ENCODE data around the gene SLC49A3. TPM values are rescaled to one million over a fixed set of nuclear protein-coding genes. Genes with fewer than 3 reads are reported as not detected.
"Not testable (repeated sequence)": the region's sequence is repeated elsewhere in the genome, so short reads cannot be mapped to it uniquely, and the experiment has no call there.

Gene SLC49A3
- total RNA-seq, 1 experiment from 2014 or later = not detected

GRCh38 chr4:636628-637159 lies 52.3 kb downstream of the SLC49A3 start:
- Histone ChIP-seq H3K4me1 (no peaks in the 10 kb centered on the region), H3K27me3 (no peaks in the 10 kb centered on the region), H3K9me3 (replicated peaks) (no peaks in the 10 kb centered on the region), H3K27ac (no peak overlapping the region), H3K4me3 (no peak overlapping the region), H3K36me3 (no peaks in the 10 kb centered on the region)
- DNase-seq = no peak

DNA sequence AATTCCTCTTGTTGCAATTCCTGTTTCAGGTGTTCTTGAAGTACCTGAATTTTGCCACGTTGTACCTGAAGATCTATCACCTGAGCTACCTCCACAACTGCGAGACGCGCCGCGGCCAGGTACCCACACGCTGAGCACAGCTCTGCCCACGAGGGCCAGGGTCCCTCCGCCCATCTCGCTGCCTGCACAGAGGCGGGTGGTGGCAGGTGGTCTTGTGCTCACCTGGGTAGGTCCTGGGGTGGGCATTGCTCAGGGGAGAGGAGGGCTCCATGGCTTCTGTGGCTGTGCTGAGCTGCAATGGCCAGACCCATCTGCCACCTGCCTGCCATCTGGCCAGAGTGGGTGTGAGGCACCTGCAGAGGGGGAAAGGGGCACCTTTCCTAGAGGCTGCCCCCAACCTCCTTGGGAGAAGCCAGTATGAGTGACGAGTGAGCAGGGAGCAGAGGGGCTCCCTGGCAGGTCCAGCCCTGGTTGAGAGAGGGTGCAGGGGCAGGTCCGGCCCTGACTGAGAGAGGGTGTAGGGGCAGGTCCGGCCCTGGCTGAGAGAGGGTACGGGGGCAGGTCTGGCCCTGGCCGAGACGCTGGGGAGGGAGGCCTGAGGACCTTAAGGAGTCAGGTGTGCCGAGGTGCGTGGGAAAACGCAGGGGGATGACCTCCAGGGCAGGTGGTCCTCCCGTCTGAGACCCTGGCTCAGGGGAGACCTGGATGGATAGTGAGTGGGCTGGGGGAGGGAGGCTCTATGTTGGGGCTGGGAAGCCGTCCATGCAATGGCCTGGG lies 52.9 kb downstream of the SLC49A3 start:
- H3K9me3 ChIP-seq (replicated peaks) = no peaks in the 10 kb centered on the region
- DNase-seq = no peak
- H3K36me3 ChIP-seq = no peaks in the 10 kb centered on the region
- H3K27ac ChIP-seq = no peak overlapping the region
- no peaks in the 10 kb centered on the region for H3K4me1 ChIP-seq
- no peaks in the 10 kb centered on the region for H3K27me3 ChIP-seq
- no peak overlapping the region for H3K4me3 ChIP-seq

DNA sequence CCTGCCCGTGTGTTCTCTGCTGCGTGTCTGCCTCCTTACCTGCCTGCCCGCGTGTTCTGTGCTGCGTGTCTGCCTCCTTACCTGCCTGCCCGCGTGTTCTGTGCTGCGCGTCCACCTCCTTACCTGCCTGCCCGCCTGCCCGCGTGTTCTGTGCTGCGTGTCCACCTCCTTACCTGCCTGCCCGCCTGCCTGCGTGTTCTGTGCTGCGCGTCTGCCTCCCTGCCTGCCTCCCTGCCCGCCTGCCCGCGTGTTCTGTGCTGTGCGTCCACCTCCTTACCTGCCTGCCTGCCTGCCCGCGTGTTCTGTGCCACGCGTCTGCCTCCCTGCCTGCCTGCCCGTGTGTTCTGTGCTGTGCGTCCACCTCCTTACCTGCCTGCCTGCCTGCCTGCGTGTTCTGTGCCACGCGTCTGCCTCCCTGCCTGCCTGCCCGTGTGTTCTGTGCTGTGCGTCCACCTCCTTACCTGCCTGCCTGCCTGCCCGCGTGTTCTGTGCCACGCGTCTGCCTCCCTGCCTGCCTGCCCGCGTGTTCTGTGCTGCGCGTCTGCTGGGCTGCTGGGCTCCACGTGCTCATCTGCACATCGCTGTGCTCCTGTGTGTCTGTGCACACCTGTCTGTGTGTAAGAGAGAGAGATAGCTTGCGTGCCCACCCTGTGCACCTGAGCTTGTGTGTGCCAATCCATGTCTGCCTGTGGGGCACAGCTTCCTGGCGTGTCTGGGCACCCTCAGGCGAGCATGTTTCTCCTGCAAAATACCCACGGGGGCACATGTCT lies 53.7 kb downstream of the SLC49A3 start:
- H3K4me3 ChIP-seq; DNase-seq; H3K9me3 ChIP-seq (replicated peaks); H3K36me3 ChIP-seq; H3K4me1 ChIP-seq; H3K27me3 ChIP-seq; H3K27ac ChIP-seq: not testable (repeated sequence)

DNA sequence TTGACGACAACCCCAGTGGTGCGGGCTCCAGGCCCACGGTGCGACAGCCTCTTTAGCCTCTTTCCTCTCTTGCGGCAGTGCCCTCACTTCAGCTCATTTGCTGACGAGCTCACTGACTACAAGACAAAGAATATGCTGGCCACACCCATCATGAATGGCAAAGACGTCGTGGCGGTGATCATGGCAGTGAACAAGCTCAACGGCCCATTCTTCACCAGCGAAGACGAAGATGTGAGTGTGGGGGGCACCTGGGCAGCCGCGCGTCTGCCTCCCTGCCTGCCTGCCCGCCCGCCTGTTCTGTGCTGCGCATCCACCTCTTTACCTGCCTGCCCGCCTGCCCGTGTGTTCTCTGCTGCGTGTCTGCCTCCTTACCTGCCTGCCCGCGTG lies 54.4 kb downstream of the SLC49A3 start:
- Histone ChIP-seq H3K36me3 (no peaks in the 10 kb centered on the region), H3K4me1 (no peaks in the 10 kb centered on the region), H3K4me3 (no peak overlapping the region), H3K9me3 (replicated peaks) (no peaks in the 10 kb centered on the region), H3K27me3 (no peaks in the 10 kb centered on the region), H3K27ac (no peak overlapping the region)
- DNase-seq = no peak

DNA sequence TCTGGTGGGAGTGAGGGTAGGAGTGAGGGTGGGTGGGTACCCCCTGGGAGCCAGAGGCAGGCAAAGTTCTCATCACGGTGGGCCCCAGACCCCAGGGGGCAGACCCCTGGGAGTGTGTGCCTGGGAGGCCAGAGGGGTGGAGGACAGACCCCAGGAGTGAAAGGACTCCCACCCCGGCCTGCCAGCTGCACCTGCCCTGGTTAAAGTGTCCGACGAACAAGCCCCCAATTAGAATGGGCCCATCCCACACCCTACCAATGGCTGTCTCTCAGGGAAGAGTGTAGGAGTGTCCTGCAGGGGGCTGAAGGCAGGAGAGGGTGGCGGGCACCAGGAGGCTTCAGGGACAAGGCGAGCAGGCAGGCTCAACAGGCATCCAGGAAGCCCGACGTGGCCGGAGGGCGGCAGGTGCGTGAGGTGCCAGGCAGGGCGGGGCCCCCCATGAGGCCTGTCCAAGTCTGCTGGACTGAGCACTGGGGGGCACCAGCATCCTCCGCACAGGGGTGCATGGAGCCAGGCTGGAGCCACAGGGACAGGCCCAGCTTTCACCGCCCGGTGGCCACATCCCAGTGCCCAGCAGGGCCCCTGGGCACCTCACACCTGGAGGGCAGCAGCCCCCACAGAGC lies 54.9 kb downstream of the SLC49A3 start:
- no peak overlapping the region for H3K27ac ChIP-seq
- H3K27me3 ChIP-seq = no peaks in the 10 kb centered on the region

DNA sequence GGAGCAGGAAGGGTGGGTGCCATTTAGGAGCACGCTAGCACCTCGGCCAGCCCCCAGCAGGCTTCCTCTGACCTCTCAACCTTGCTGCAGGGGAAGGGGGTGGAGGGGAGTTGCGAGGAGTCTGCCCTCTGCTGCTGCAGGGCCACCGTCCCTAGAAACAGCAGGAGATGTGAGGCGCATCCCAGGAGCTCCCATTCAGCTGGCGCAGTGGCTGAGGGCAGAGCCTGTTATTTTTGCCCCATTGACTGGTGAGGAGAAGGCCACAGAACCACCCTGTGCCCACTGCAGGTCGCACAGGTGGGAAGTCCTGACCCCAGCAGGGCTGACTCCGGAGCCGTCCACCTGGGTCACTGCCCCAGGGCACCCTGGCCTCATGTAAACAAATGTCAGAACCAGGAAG lies 55.5 kb downstream of the SLC49A3 start:
- DNase-seq = no peak
- H3K27ac ChIP-seq = no peak overlapping the region
- no peak overlapping the region for H3K4me3 ChIP-seq
- no peaks in the 10 kb centered on the region for H3K36me3 ChIP-seq
- H3K4me1 ChIP-seq = no peaks in the 10 kb centered on the region
- H3K9me3 ChIP-seq (replicated peaks) = no peaks in the 10 kb centered on the region
- no peaks in the 10 kb centered on the region for H3K27me3 ChIP-seq

More for the DNA sequence above, 54.9 kb downstream of the SLC49A3 start:
- Histone ChIP-seq H3K36me3 (no peaks in the 10 kb centered on the region), H3K4me1 (no peaks in the 10 kb centered on the region), H3K4me3 (no peak overlapping the region), H3K9me3 (replicated peaks) (no peaks in the 10 kb centered on the region)
- no peak for DNase-seq

- Histone ChIP-seq H3K4me3 (no peak overlapping the region), H3K36me3 (no peaks in the 10 kb centered on the region), H3K9me3 (replicated peaks) (no peaks in the 10 kb centered on the region), H3K27me3 (no peaks in the 10 kb centered on the region), H3K4me1 (no peaks in the 10 kb centered on the region), H3K27ac (no peak overlapping the region)
- no peak for DNase-seq
Measured at GRCh38 chr4:632926-633325, 56.0 kb downstream of the SLC49A3 start.

GRCh38 chr4:632196-632790 lies 56.7 kb downstream of the SLC49A3 start:
- H3K27me3 ChIP-seq = no peaks in the 10 kb centered on the region
- no peaks in the 10 kb centered on the region for H3K9me3 ChIP-seq (replicated peaks)

More at GRCh38 chr4:632196-632790, 56.7 kb downstream of the SLC49A3 start:
- no peak overlapping the region for H3K4me3 ChIP-seq
- no peak overlapping the region for H3K27ac ChIP-seq
- H3K36me3 ChIP-seq = no peaks in the 10 kb centered on the region
- DNase-seq = no peak
- no peaks in the 10 kb centered on the region for H3K4me1 ChIP-seq

Other genes with a start within 250 kb of the SLC49A3 start
- gene ZNF721, start 190.0 kb downstream of the SLC49A3 start, total RNA-seq (2014; rRNA removed; shearing (Covaris generic)) = 28.7 and 42.9 TPM in 2 replicates
- 28.9 and 33.6 TPM in 2 replicates for gene PIGG, start 189.9 kb downstream of the SLC49A3 start, total RNA-seq (2014; rRNA removed; shearing (Covaris generic))
- 1.4 TPM in 2 replicates for gene TMEM271, start 112.9 kb downstream of the SLC49A3 start, total RNA-seq (2014; rRNA removed; shearing (Covaris generic))
- gene PDE6B, start 63.6 kb downstream of the SLC49A3 start, total RNA-seq (2014; rRNA removed; shearing (Covaris generic)) = 0.03 TPM in 1 of 2 replicates, not detected in the other
- 338 and 409 TPM in 2 replicates for gene ATP5ME, start 14.9 kb downstream of the SLC49A3 start, total RNA-seq (2014; rRNA removed; shearing (Covaris generic))
- 3.2 and 3.4 TPM in 2 replicates for gene MYL5, start 14.6 kb downstream of the SLC49A3 start, total RNA-seq (2014; rRNA removed; shearing (Covaris generic))
- gene PCGF3, start 16.7 kb upstream of the SLC49A3 start, total RNA-seq (2014; rRNA removed; shearing (Covaris generic)) = 50.3 and 60.4 TPM in 2 replicates
- gene CPLX1, start 137.0 kb upstream of the SLC49A3 start, total RNA-seq (2014; rRNA removed; shearing (Covaris generic)) = 0.28 and 0.59 TPM in 2 replicates
- 74.2 and 81.1 TPM in 2 replicates for gene GAK, start 243.2 kb upstream of the SLC49A3 start, total RNA-seq (2014; rRNA removed; shearing (Covaris generic))
- gene TMEM175, start 243.3 kb upstream of the SLC49A3 start, total RNA-seq (2014; rRNA removed; shearing (Covaris generic)) = 4.3 and 6.8 TPM in 2 replicates